A549 (cell line): ENCODE results near the gene NELFB. TPM values are rescaled to one million over a fixed set of nuclear protein-coding genes. Genes with fewer than 3 reads are reported as not detected.
A peak's percentile ranks its signal among the peaks of the same experiment; 100 is the strongest.

Source experiments
- ATAC-seq, 2 experiments: fragments of 200-7000 bp in 1 of 2; fragments of >200 bp in 1 of 2; cut with Nextera tagmentation in 1 of 2; cut with Tn5 transposase in 1 of 2; 3 replicates each; pipeline versions ENCODE4 v1.8.0 to v1.9.1; 2018 to 2020; ENCODE audit warnings: mild to moderate bottlenecking in 1 of 2, moderate library complexity in 1 of 2
- CTCF ChIA-PET: fragments of 300-600 bp; sonication (Branson Sonifier 250); formaldehyde crosslinking; extraction: SDS; loops from one replicate; lab custom pipeline; 2021; ENCODE audit warnings: antibody characterized with exemption, inconsistent platforms; lab: Yijun Ruan, JAX
- POLR2A ChIA-PET: fragments of 350-600 bp; formaldehyde crosslinking; extraction: SDS; loops from one replicate; lab custom pipeline; 2021; ENCODE audit warnings: antibody characterized with exemption, inconsistent platforms; lab: Yijun Ruan, JAX
- DNase-seq, 2 experiments: peaks; one replicate each; pipeline versions ENCODE4 v3.0.0 to v3.0.0-alpha.2; 2011 to 2016; ENCODE audit warnings: low read depth in 1 of 2, low spot score in 1 of 2
- FAIRE-seq: peaks from 2 replicates; lab custom pipeline; 2011; peaks lifted over from hg19 to GRCh38; lab: Jason Lieb, UNC
- H3K27ac ChIP-seq, 2 experiments: fragments of >200 bp; sonication (Bioruptor Twin); formaldehyde crosslinking; 3 replicates each; pipeline ENCODE4 v1.5.1; 2016 to 2017
- H3K4me1 ChIP-seq: fragments of >200 bp; sonication (Bioruptor Twin); formaldehyde crosslinking; 3 replicates; pipeline ENCODE4 v1.6.1; 2016
- H3K4me2 ChIP-seq: fragments of >200 bp; sonication (Bioruptor Twin); formaldehyde crosslinking; 3 replicates; pipeline ENCODE4 v1.6.1; 2016
- H3K4me3 ChIP-seq: fragments of >200 bp; sonication (Bioruptor Twin); formaldehyde crosslinking; 3 replicates; pipeline ENCODE4 v1.5.1; 2016
- H3K9me3 ChIP-seq: fragments of >200 bp; sonication (Bioruptor Twin); formaldehyde crosslinking; 3 replicates; pipeline ENCODE4 v1.6.1; 2016
- BCL3 ChIP-seq: fragments of >200 bp; sonication (Bioruptor Twin); formaldehyde crosslinking; IDR thresholded peaks from 3 replicates; pipeline ENCODE4 v1.6.1; 2016
- BHLHE40 ChIP-seq: IDR thresholded peaks from 2 replicates; pipeline ENCODE4 v1.6.1; 2012; ENCODE audit warnings: low read depth, low read length, inconsistent platforms
- CEBPB ChIP-seq, 2 experiments: fragments of >200 bp in 1 of 2; sonication (Bioruptor Twin) in 1 of 2; formaldehyde crosslinking in 1 of 2; IDR thresholded peaks; 2 replicates each; pipeline ENCODE4 v1.6.1; 2012 to 2016
- CHD4 ChIP-seq: fragments of 200-600 bp; sonication (generic); IDR thresholded peaks from 2 replicates; pipeline ENCODE4 v1.6.1; 2016; ENCODE audit warnings: antibody characterized with exemption, mild to moderate bottlenecking, borderline replicate concordance
- EP300 ChIP-seq, 2 experiments: fragments of >200 bp; sonication (Bioruptor Twin); formaldehyde crosslinking; IDR thresholded peaks; 2 replicates in 1 of 2; 3 replicates in 1 of 2; pipeline ENCODE4 v1.6.1; 2016 to 2017
- ESRRA ChIP-seq: fragments of 150-350 bp; IDR thresholded peaks from 2 replicates; pipeline ENCODE4 v1.6.1; 2014; ENCODE audit warnings: mild to moderate bottlenecking, low read length, borderline replicate concordance
- GATA3 ChIP-seq: IDR thresholded peaks from 2 replicates; pipeline ENCODE4 v1.6.1; 2012; ENCODE audit warnings: borderline replicate concordance
- HDAC2 ChIP-seq: fragments of 200-600 bp; sonication (generic); IDR thresholded peaks from 2 replicates; pipeline ENCODE4 v1.6.1; 2016
- HEYL ChIP-seq: fragments of 250-450 bp; sonication (Bioruptor Pico); IDR thresholded peaks from 2 replicates; pipeline ENCODE4 v1.8.0; 2021; ENCODE audit warnings: mild to moderate bottlenecking, moderate library complexity
- HOXA7 ChIP-seq: fragments of 250-450 bp; sonication (Bioruptor Pico); IDR thresholded peaks from 2 replicates; pipeline ENCODE4 v1.5.0; 2020; ENCODE audit warnings: mild to moderate bottlenecking, moderate library complexity
- HOXB13 ChIP-seq: fragments of 250-450 bp; sonication (Bioruptor Pico); IDR thresholded peaks from 2 replicates; pipeline ENCODE4 v1.5.0; 2020; ENCODE audit warnings: low read depth, mild to moderate bottlenecking, moderate library complexity
- JUN ChIP-seq, 2 experiments: fragments of >200 bp; sonication (Bioruptor Twin); formaldehyde crosslinking; IDR thresholded peaks; 2 replicates in 1 of 2; 3 replicates in 1 of 2; pipeline ENCODE4 v1.6.1; 2016 to 2017
- JUNB ChIP-seq: fragments of >200 bp; sonication (Bioruptor Twin); formaldehyde crosslinking; IDR thresholded peaks from 2 replicates; pipeline ENCODE4 v1.6.1; 2016
- MAZ ChIP-seq: fragments of 150-350 bp; IDR thresholded peaks from 2 replicates; pipeline ENCODE4 v1.6.1; 2014; ENCODE audit warnings: antibody characterized with exemption, low read depth, low read length, borderline replicate concordance
- PHF8 ChIP-seq: fragments of 200-600 bp; sonication (generic); IDR thresholded peaks from 2 replicates; pipeline ENCODE4 v1.6.1; 2016; ENCODE audit warnings: low read depth, mild to moderate bottlenecking, antibody characterized with exemption, moderate library complexity, borderline replicate concordance
- POLR2A ChIP-seq: IDR thresholded peaks from 2 replicates; pipeline ENCODE4 v1.6.1; 2012; ENCODE audit warnings: mild to moderate bottlenecking, low read length
- REST ChIP-seq: fragments of 200-600 bp; sonication (generic); IDR thresholded peaks from 2 replicates; pipeline ENCODE4 v1.6.1; 2016; ENCODE audit warnings: antibody characterized with exemption, mild to moderate bottlenecking, moderate library complexity
- SREBF2 ChIP-seq: fragments of 450-650 bp; IDR thresholded peaks from 2 replicates; pipeline ENCODE4 v1.6.1; 2014; ENCODE audit warnings: mild to moderate bottlenecking, moderate library complexity
- TP53 ChIP-seq: fragments of 250-450 bp; sonication (Bioruptor Pico); IDR thresholded peaks from 2 replicates; pipeline ENCODE4 v1.5.0; 2021; ENCODE audit warnings: mild to moderate bottlenecking, moderate library complexity
- ZFP36 ChIP-seq: fragments of 450-650 bp; IDR thresholded peaks from 2 replicates; pipeline ENCODE4 v1.6.1; 2014; ENCODE audit warnings: borderline replicate concordance; ENCODE audit not compliant: partially characterized antibody
- ZNF302 ChIP-seq: fragments of 250-450 bp; sonication (Bioruptor Pico); IDR thresholded peaks from 2 replicates; pipeline ENCODE4 v1.9.0; 2021; ENCODE audit warnings: inconsistent platforms, mild to moderate bottlenecking, moderate library complexity
- WGBS: methylation state at CpG from one replicate; pipeline ENCODE4 v1.1.6; 2017; ENCODE audit errors: missing lambda C conversion rate; 5-methylcytosine and 5-hydroxymethylcytosine counted together
- polyA plus RNA-seq, 4 experiments: library from polyadenylated mRNA; depleted of rRNA in 3 of 4; stranded (reverse); fragments of >200 nt; fragmentation: RNase III in 1 of 4; extraction: RNeasy Plus Mini Kit Qiagen cat#74134 plus additional on column Dnase treatment in 1 of 4; gene quantifications; 2 replicates in 3 of 4; 3 replicates in 1 of 4; pipeline ENCODE4 v1.2.3, GENCODE V29; 2011 to 2017

The NELFB gene
- polyA plus RNA-seq, 2 of the 4 experiments (the other 2 are of a cell fraction): 31.8 to 45.3 TPM

- TF ChIP-seq HOXA7 (CRISPR knock-in tag): no peak
- no peak for TF ChIP-seq ZFP36
- no peak for TF ChIP-seq ZNF302 (CRISPR knock-in tag)
- no peak for TF ChIP-seq CEBPB (IDR thresholded peaks at IDR 0.05)
- TF ChIP-seq TP53 (CRISPR knock-in tag): no peak
- TF ChIP-seq SREBF2: no peak
- no peak for TF ChIP-seq JUNB
- no peak for TF ChIP-seq EP300 (IDR thresholded peaks at IDR 0.05)
- no peak for TF ChIP-seq MAZ
- TF ChIP-seq GATA3: no peak
- no peak for TF ChIP-seq BHLHE40
- no peak for TF ChIP-seq ESRRA
- TF ChIP-seq PHF8: no peak
- no peak for TF ChIP-seq BCL3
- TF ChIP-seq HOXB13 (CRISPR knock-in tag): no peak
- no peak for TF ChIP-seq HDAC2
- peak overlapping the region; percentile 93 for H3K4me3 ChIP-seq
- H3K4me2 ChIP-seq: peak overlapping the region; percentile 86
- H3K27ac ChIP-seq: peak overlapping the region in 1 of 2 experiments; percentile 97; a peak in 3 of 6 replicates
- CTCF ChIA-PET: interaction anchor here (0.9 to 4.0 kb wide), 6 partner anchors 12 to 65 kb away, joined by 3 to 24 read pairs (median 6); partner anchors contain the start of genes ANAPC2, RNF224 and SSNA1
- H3K4me1 ChIP-seq: peaks cover 24% of the 10 kb centered on the region
- H3K9me3 ChIP-seq: no peaks in the 10 kb centered on the region
- ATAC-seq (no peak), FAIRE-seq (no peak), DNase-seq (no peak)
- WGBS: 65% methylated on average over 7 of the region's 7 CpGs
- POLR2A ChIA-PET: interaction anchor here (1.1 to 1.5 kb wide), 2 partner anchors 18 to 34 kb away, joined by 3 to 5 read pairs; partner anchors contain the start of genes SSNA1 and TUBB4B
These were observed 48.5 kb upstream of the NELFB start for GRCh38 chr9:137206602-137207001.

GRCh38 chr9:137211532-137211931 lies 43.6 kb upstream of the NELFB start:
- 84% methylated on average over 13 of the region's 13 CpGs for WGBS
- H3K4me2 ChIP-seq: no peak overlapping the region
- no peak overlapping the region for H3K27ac ChIP-seq
- ChIA-PET POLR2A (no interaction called here), CTCF (interaction anchor here (1.5 to 9.9 kb wide), 4 partner anchors 16 to 33 kb away, joined by 3 to 71 read pairs (median 11); partner anchors contain the start of genes RNF224, SSNA1 and TUBB4B)
- peaks cover 7% of the 10 kb centered on the region for H3K4me1 ChIP-seq
- no peaks in the 10 kb centered on the region for H3K9me3 ChIP-seq
- TF ChIP-seq JUN (IDR thresholded peaks at IDR 0.05) (0 out of 5 replicates have a peak, but pooled peaks of 1 of the 2 experiments have one; percentile 4), POLR2A (no peak), REST (no peak), CHD4 (no peak), GATA3 (no peak), HEYL (CRISPR knock-in tag) (no peak)
- TF ChIP-seq, all 56 proteins: peak for 1
- DNase-seq (no peak), FAIRE-seq (no peak), ATAC-seq (no peak)
- no peak overlapping the region for H3K4me3 ChIP-seq
